ENCODE results near the gene MSMO1. TPM values are rescaled to one million over a fixed set of nuclear protein-coding genes. Genes with fewer than 3 reads are reported as not detected.

MSMO1 gene
- total and polyA plus RNA-seq, 2 donors (not counting 3 experiments of a cell fraction or from before 2014, with no cell fraction given): 74.3 to 109 TPM

DNA sequence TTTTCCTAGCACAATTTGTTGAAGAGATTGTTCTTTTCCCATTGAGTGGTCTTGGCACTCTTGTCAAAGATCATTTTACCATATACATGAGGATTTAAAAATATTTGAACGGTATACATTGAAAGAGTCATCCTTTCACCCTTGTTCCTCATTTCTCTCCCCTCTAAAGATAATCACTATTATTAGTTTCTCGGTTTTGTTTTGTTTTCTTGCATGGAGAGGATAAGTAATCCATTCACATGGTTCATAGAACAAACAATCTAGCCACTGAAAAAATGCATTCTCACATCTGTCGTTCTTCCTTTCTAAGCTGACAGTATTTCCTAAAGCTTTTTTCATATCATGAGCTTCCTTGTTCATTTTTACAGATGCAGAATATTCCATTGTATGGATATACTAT, 39.2 kb upstream of the MSMO1 start:
- Histone ChIP-seq H3K27me3 (ENCODE audit: control insufficient read depth in 2 of 2, insufficient read depth in 2 of 2, low read length in 2 of 2) (no peaks in the 10 kb centered on the region), H3K36me3 (ENCODE audit: control insufficient read depth in 2 of 2, extremely low read depth in 1 of 2, insufficient read depth in 2 of 2, low read length in 2 of 2) (no peaks in the 10 kb centered on the region), H3K79me2 (ENCODE audit: control insufficient read depth, insufficient read depth, low read length) (peaks cover 2% of the 10 kb centered on the region), H3K4me2 (ENCODE audit: insufficient read depth, low read length) (no peak overlapping the region), H3K4me3 (replicated peaks in 1 of 3; ENCODE audit: insufficient read depth in 1 of 3, low read depth in 1 of 3, low read length in 3 of 3) (no peak overlapping the region), H3K4me1 (ENCODE audit: control insufficient read depth, extremely low read depth, insufficient read depth, low read length) (no peaks in the 10 kb centered on the region), H3K9ac (replicated peaks; ENCODE audit: extremely low read depth, insufficient read depth, low read length) (no peak overlapping the region), H3K9me1 (replicated peaks; ENCODE audit: control insufficient read depth, extremely low read depth, insufficient read depth, low read length) (no peaks in the 10 kb centered on the region), H4K20me1 (replicated peaks; ENCODE audit: control insufficient read depth, extremely low read depth, insufficient read depth, low read length) (no peaks in the 10 kb centered on the region), H2AFZ (ENCODE audit: low read depth, low read length) (no peak overlapping the region), H3K27ac (ENCODE audit: insufficient read depth, low read depth, low read length) (no peak overlapping the region), H3K9me3 (replicated peaks; ENCODE audit: control insufficient read depth, insufficient read depth, low read length) (no peaks in the 10 kb centered on the region)
- BruUV-seq (replicated peaks): no TSS peak
- dilution Hi-C loops (cut with MboI; ENCODE audit: extremely low pct_ligation_motif_present, low sequenced_read_pairs) (no loop called here), intact Hi-C loops (cut with micrococcal nuclease) (no loop called here)
- DNase-seq (ENCODE audit: low read depth, low spot score) (no peak), FAIRE-seq (no peak)
- CTCF ChIA-PET: no interaction called here
- TF ChIP-seq MYC (IDR thresholded peaks at IDR 0.05; ENCODE audit: low read depth, low read length) (no peak), POLR2AphosphoS5 (IDR thresholded peaks at IDR 0.05; ENCODE audit: insufficient read depth, low read depth, low read length) (no peak), FOS (IDR thresholded peaks at IDR 0.05; ENCODE audit: borderline replicate concordance, insufficient read depth, low read length) (no peak), EZH2 (IDR thresholded peaks at IDR 0.05; ENCODE audit: borderline replicate concordance, low read depth, low read length, severe bottlenecking) (no peak), GATA2 (IDR thresholded peaks at IDR 0.05; ENCODE audit: insufficient read depth, insufficient read length, low read depth, low read length) (no peak), JUN (IDR thresholded peaks at IDR 0.05; ENCODE audit: borderline replicate concordance, insufficient read depth, insufficient read length, low read depth) (no peak)
- TF ChIP-seq, protein P1, sequence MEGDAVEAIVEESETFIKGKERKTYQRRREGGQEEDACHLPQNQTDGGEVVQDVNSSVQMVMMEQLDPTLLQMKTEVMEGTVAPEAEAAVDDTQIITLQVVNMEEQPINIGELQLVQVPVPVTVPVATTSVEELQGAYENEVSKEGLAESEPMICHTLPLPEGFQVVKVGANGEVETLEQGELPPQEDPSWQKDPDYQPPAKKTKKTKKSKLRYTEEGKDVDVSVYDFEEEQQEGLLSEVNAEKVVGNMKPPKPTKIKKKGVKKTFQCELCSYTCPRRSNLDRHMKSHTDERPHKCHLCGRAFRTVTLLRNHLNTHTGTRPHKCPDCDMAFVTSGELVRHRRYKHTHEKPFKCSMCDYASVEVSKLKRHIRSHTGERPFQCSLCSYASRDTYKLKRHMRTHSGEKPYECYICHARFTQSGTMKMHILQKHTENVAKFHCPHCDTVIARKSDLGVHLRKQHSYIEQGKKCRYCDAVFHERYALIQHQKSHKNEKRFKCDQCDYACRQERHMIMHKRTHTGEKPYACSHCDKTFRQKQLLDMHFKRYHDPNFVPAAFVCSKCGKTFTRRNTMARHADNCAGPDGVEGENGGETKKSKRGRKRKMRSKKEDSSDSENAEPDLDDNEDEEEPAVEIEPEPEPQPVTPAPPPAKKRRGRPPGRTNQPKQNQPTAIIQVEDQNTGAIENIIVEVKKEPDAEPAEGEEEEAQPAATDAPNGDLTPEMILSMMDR (IDR thresholded peaks at IDR 0.05; ENCODE audit: extremely low read depth in 1 of 2, insufficient read depth in 1 of 2, low read depth in 1 of 2, low read length in 2 of 2): no peak
- TF ChIP-seq, protein P2, sequence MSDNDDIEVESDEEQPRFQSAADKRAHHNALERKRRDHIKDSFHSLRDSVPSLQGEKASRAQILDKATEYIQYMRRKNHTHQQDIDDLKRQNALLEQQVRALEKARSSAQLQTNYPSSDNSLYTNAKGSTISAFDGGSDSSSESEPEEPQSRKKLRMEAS (IDR thresholded peaks at IDR 0.05; ENCODE audit: insufficient read depth, insufficient read length): no peak
- POLR2A ChIA-PET: no interaction called here

All from endothelial cell of umbilical vein (primary cell).